NCI-H2107 treated with DMSO at 0.1 percent for 48 hours (cell line): ENCODE data around the gene RXFP4.
"Not testable (repeated sequence)": the region's sequence is repeated elsewhere in the genome, so short reads cannot be mapped to it uniquely, and the experiment has no call there.

Experiments
- DNase-seq: peaks from one replicate; lab custom pipeline; 2025; ENCODE audit not compliant: unreplicated experiment; lab: John Stamatoyannopoulos, UW

RXFP4 gene, protein sequence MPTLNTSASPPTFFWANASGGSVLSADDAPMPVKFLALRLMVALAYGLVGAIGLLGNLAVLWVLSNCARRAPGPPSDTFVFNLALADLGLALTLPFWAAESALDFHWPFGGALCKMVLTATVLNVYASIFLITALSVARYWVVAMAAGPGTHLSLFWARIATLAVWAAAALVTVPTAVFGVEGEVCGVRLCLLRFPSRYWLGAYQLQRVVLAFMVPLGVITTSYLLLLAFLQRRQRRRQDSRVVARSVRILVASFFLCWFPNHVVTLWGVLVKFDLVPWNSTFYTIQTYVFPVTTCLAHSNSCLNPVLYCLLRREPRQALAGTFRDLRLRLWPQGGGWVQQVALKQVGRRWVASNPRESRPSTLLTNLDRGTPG

DNA sequence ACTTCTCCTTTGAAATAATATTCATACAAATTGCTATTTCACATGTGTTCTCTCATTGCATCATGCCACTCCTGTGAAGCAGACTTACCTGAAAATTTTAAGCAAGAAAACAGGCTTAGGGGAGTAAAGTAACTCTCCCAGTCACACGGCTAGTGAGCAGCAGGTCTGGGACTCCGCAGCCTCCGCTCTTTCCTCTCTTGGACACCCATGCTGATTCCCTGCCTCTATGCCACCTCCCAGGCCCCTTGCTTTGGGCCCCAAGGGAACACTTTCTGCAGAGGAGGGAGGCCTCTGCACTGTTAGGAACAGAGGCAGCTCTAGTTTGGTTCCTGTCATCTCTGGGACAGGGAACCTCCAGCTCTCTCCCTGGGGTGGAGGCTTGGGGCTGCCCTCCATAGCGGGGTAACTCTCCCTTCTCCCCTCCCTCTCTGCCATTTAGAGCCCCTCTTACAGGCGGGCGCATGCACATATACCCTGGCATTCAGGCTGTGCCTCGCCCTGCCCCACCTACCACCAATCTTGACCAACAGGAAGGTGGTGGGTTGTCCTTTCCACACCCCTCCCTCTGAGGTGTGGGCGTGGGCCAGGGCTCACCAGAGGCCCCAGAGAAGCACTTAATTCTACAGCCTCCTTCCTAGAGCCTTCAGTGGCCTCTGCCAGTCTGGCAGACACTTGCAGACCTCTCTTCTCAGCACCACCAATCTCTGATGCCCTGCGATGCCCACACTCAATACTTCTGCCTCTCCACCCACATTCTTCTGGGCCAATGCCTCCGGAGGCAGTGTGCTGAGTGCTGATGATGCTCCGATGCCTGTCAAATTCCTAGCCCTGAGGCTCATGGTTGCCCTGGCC is at the start of gene RXFP4:
Gene RXFP4, plus strand, starts transcription at position 646 of the 852 bp plus-strand sequence. Its CDS starts 72 bp downstream, at position 718.
- DNase-seq: no peak

DNA sequence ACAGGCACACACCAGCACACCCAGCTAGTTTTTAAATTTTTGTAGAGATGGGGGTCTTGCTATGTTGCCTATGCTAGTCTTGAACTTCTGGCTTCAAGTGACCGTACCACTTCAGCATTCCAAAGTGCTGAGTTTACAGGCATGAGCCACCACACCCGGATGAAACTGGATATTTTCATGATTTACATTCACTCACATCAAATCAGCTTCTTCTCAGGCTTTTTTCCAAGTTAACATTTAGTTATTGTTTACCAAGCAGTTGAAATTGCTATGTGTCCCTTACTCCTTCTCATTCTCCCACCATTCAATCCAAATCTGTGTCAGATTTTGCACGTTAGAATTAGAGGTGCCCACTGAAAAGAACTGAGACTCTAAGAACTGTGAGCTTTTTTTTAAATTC is 48.6 kb upstream of the RXFP4 start:
- no peak for DNase-seq

DNA sequence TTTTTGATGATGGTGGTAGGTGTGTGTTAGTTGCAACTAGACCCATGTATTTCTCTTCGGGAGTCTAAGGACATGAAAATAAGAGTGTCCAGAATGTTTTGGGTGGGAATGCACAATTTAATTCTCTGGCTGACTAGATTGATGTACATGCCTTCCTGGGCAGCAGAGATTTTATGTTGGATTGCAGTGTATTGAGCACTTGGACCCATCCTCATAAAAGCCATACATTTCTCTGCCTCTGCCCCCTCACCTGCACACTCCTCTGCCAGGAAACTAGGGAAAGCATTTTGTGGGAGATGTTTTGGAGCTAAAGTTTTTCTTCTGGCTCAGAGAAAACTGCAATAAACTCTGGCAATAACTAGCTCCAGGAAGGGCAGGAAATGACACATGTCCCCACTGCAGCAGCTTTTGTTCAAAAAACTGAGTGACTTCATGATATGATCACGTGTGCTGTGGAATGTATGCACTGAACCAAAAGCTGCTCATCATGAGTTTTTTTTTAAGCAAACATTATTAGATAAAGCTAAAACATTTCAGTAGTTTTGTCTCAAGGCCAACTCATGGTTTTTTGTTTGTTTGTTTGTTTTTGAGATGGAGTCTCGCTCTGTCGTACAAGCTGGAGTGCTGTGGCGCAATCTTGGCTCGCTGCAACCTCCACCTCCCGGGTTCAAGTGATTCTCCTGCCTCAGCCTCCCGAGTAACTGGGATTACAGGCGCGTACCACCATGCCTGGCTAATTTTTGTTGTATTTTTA is 47.9 kb upstream of the RXFP4 start:
- DNase-seq: no peak

DNA sequence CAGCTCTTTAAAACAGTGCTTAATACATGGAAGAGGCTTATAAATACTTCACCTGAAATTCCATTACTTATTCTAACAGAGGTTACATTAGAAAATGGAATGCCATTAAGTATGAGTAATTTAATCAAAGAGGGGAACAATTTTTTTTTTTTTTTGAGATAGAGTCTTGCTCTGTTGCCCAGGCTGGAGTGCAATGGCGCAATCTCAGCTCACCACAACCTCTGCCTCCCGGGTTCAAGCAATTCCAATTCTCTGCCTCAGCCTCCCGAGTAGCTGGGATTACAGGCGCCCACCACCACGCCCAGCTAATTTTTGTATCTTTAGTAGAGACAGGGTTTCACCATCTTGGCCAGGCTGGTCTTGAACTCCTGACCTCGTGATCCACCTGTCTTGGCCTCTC is 45.8 kb upstream of the RXFP4 start:
- DNase-seq: not testable (repeated sequence)

DNA sequence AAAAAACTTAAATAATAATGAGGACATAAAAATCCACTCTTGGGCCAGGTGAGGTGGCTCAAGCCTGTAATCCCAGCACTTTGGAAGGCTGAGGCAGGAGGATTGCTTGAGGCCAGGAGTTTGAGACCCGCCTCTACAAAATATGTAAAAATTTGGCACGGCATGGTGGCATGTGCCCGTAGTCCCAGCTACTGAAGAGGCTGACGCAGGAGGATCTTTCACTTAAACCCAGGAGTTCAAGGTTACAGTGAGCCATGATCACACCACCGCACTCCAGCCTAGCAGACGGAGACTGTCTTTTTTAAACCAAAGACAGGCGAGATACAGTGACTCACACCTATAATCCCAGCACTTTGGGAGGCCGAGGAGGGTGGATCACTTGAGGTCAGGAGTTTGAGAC is 45.0 kb upstream of the RXFP4 start:
- not testable (repeated sequence) for DNase-seq

DNA sequence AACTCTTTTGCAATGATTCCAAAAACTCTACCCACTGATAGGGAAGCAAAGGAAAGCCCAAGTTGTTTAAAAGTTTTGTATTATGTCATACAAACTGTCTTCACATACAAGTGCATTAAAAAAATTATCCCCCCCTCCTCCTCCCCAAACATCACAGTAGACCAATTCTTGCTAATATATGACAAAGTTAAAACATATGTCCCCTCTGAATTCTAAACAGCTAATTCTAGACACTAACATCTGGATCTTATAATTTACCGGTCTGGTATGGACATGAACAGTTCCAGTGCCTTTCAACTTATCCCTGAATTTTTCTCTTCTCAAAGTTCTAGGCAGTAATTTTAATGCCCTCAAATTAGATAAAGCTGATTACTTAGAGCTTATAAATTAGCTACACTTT is 43.7 kb upstream of the RXFP4 start:
- DNase-seq: no peak

DNA sequence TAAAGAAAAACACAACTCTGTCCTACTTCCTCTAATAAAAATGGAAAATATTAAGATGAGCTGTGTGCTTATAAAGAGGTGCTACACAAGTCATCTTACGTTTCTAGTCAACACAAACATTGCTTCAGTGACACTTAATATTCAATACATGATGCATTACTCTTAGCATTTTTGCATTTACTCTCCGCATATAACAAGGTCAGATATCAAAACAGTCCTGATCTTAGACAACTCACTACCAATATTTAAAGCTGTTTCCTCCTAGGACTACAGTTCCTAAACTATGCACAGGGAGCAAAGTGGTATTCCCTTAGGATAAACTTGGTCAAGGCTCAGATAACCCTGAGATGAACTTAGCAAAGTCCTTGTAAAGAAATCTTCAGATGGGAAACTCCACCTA is 42.5 kb upstream of the RXFP4 start:
- DNase-seq: no peak

DNA sequence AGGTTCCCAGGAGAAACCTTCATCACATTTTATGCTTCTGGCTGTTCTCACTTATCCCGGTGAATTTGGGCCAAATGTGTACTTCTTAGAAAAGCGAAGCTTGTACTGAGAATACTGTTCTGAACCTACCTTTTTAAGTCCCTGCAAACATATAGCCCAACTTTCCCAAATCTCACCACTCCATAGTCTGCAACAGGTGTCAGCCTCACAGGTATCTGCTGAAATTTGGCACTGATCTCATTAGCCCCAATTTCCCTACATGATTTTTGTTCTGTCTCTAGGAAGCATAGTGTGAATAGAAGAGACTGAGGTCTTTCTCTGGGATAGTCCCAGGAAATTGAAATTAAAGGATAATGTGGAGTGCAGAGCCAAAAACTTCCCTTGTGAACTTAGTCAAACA is 41.8 kb upstream of the RXFP4 start:
- no peak for DNase-seq

DNA sequence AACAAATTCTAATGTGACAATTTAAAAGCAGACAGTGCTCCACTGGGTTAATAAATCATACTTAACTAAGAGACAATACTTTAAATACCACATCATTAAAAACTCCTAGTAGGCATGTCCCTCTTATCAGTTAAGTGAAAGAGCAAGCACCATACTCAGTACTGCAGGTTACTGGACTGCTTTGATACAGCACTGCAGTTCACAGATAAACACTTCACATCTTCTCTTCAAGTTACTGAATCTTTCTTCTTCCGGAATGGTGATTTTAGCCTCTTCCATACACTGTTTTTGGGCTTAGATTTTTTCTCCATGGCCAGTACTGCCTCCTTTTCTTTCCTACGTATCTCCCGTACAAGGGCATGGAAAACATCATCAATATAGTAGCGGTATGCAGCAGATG is 41.3 kb upstream of the RXFP4 start:
- no peak for DNase-seq

DNA sequence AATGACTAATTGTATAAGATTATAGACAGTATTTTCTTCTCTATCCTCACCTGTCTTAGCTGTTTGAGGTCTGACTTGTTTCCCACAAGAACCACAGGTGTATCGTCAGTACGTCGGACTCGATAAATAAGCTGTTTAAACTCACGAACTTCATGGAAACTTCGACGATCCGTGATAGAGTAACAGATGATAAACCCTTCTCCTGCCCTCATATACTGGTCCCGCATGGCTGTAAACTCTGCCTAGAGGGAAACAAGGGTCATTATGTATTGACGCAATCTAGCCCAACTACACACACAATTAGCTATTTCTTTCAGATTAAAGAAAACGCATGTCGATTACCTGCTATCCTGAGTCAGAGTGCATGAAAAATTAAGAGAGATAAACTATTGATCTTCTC is 37.2 kb upstream of the RXFP4 start:
- DNase-seq: no peak

DNA sequence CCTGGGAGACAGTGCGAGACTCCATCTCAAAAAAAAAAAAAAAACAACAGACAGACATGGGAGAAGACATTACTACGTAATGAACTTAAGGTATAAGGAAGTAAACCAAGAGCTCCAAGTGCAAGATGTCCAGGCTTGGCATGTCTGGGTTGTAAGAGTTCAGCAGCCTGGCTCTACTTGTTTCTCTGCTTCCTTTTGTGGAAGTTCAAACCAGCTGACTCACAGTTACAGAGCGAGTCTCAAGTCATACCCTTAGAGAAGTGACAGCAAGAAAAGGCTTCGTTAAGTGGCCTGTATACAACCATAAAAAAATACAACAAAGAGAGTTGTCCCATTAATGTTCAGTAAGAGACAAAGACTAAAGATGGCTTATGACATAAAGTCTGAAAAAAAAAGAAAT is 31.5 kb upstream of the RXFP4 start:
- DNase-seq: no peak

DNA sequence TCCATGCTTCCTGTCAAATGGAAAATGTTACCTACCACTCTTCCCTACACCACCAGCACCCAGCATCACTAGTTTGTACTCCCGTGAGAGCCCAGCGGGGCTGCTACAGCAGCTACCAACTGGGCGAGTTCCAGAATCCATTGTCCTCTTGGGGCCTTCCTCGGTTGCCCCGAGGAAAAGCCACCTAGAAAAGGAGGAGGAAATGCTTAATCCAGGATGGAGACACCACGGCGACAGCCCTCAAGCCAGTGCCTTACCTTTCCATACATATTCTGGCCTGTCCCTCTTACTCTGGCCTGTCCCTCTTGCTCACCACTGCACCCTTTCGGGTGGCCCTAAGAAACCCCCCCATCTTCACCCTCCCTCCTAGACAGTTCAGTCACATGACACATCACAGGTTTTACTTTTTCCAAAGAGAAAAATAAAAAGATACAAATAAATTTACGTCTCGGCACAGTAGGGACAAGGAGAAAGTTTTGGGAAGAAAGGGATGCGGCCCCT is 30.8 kb upstream of the RXFP4 start:
- DNase-seq: peak; percentile 43

DNA sequence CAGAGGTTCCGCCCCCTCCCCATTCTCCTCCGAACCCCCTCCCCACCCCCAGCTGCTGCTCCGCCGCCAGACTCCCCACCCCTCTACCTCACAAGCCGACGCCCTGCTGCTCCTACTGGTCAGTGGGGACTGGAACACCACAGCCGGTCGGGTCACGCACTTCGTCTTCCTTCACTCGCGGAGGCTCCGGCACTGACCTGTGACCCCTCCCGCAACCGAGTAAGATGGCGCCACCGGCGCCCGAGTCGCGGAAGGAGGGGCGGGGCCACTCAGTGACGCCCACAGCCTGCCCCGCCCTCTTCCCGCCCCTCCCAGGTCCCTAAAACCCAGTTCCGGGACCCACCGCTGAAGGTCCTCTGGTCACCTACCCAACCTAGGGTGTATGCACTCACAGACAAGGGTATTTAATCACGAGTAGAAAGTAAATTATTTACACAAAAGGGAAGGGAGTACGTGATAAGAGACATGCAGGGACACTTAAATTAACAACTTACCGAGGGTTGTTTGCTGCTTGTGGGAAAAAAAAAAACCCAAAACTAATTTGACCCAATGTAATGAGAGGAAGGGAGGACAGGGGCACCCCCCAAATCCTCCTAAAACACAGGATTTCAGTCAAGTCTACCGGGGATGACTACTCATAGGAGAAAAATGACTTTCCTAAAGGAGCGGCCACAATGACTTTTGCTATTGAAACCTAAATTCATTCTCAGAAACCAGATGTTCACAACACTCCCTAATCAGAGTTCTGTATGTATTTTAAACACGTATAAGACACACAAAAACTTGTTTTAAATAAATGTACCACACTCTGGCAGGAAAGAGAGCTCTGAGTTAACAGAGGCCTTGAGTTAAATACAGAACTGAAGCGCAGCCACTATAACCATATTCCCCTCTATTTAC is 30.0 kb upstream of the RXFP4 start, which contains the start of gene RIT1:
Gene RIT1, minus strand, starts transcription at position 194 of the 900 bp plus-strand sequence. CDS start 588 bp downstream, outside the sequence.
- DNase-seq: peak; percentile 62

DNA sequence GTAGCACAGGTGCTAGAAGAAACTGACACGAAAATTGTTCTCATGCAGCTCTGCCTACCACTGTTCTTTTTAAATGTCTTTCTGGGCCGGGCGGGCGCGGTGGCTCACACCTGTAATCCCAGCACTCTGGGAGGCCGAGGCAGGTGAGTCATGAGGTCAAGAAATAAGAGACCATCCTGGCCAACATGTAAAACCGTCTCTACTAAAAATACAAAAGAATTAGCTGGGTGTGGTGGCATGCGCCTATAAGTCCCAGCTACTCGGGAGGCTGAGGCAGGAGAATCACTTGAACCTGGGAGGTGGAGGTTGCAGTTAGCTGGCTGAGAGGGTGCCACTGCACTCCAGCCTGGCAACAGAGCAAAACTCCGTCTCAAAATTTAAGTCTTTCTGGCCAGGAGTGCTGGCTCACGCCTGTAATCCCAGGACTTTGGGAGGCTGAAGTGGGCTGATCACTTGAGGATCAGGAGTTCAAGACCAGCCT is 29.3 kb upstream of the RXFP4 start:
- DNase-seq: no peak

DNA sequence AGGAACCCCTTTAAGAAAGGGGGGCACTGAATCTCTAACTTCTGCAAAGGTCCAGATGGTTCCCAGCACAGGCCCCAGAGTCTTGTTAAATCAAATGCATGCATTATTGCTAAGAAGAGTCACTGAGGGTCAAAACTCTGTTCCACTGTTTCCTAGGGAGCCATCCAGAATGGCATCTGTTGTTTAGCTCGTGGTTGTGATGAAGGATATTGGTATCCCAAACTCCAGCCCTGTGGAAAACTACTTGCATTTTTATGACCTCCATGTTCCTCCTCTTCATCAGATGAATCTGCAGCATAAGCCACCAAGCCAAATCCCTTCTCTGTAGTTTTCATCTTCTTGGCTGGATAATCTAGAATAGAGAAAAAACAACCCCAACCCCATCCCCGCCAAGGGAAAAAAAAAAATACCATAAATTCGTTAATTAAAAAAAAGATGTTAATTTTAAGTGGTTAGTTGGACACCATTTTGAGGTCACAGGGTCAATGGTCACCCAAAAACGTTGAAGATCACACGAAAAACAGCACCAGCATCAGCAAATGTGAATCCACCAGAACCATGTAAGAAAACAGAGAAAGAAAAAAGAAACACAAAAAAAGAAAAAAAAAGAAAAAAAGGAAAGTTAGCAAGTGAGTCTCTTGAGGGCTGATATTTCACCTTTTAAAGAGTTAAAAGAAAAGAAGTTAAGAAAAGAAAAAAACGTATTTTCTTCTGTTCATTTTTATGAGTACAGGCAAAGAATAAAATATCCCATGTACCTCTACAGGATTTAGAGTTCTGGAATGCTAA is 27.3 kb upstream of the RXFP4 start:
- DNase-seq: no peak

DNA sequence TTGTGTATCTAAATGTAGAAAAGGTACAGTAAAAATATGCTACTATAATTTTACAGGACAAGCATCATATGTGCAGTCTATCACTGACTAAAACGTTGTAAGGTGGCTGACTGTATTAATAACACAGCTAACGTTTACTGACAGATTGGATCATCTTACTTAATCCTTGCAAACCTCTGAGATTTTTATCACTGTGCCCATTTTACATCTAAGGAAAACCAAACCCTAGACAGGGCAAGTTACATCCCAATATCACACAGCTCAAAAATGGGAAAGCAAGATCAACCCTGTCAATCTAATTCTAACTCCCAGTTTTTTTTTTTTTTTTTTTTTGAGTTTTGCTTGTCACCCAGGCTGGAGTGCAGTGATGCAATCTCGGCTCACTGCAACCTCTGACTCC is 22.8 kb upstream of the RXFP4 start:
- no peak for DNase-seq

DNA sequence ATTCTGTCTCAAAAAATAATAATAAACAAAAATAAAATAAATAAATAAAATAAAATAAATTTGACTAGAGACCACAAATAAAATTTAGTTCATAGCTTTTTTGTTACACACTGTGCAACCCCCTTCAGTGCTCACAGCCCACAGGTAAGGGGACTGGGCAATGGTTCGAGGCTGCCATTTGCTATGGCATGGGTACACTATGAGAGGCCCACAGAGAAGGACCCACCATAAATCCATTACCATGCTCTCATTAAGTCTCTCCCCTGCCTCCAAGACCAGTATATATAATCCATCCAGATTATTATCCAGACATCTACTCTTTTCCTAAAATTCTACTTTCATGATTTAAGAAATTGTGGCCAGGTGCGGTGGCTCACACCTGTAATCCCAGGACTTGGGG is 21.6 kb upstream of the RXFP4 start:
- DNase-seq: no peak

DNA sequence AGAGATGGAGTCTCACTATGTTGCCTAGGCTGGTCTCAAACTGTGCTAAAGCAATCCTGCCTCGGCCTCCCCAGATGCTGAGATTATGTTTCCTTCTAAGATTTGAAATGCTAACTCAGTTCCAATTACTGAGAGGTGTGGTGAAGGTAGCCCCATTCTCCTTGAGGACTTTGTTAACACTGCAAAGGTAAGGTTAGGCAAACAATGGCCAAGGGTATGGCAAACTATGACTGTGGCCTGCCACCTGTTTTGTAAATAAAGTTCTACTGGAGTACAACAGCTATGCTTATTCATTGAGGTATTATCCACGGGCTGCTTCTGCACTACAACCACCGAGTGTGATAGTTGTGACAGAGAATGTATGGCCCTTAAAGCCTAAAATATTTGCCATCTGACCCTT is 20.7 kb upstream of the RXFP4 start:
- DNase-seq: no peak

DNA sequence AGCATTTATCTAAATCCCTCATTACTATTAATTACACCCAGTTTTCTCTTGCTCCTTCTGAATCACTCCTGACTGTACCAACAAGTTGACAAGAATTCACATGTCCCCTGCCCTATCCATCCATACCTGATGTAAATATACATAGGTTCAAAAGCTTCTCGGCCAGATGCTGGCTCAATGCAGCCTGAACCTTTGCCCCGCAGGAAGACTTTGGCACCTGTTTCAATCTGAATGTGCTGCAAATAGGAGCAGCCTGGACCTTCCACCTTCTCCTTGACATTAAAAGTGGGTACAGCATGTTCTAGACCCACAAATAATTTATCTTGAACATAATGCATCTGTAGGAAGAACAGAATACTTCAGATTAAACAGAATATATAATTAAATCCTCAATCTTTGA is 15.9 kb upstream of the RXFP4 start:
- DNase-seq: no peak
